NCI-H1092 (cell line): ENCODE measurements around the gene MRPL12.
"Not testable (repeated sequence)": the region's sequence is repeated elsewhere in the genome, so short reads cannot be mapped to it uniquely, and the experiment has no call there.

ENCODE experiments used
- DNase-seq: peaks from one replicate; lab custom pipeline; 2025; lab: John Stamatoyannopoulos, UW

MRPL12 gene

GRCh38 chr17:81716674-81716996, 13.5 kb downstream of the MRPL12 start:
- DNase-seq = no peak

GRCh38 chr17:81717049-81717765, 14.0 kb downstream of the MRPL12 start:
- no peak for DNase-seq

GRCh38 chr17:81717766-81718089, 14.6 kb downstream of the MRPL12 start:
- no peak for DNase-seq

- DNase-seq = no peak
Measured at GRCh38 chr17:81719410-81720266, 16.5 kb downstream of the MRPL12 start.

GRCh38 chr17:81720267-81721071, 17.3 kb downstream of the MRPL12 start:
- no peak for DNase-seq

- DNase-seq = no peak
Measured at GRCh38 chr17:81722184-81723120, 19.3 kb downstream of the MRPL12 start.

GRCh38 chr17:81723651-81724209, 20.6 kb downstream of the MRPL12 start:
- no peak for DNase-seq

GRCh38 chr17:81725439-81725838, 22.3 kb downstream of the MRPL12 start:
- DNase-seq = no peak

- DNase-seq = no peak
Measured at GRCh38 chr17:81726004-81726403, 22.8 kb downstream of the MRPL12 start.

GRCh38 chr17:81727324-81728031, 24.3 kb downstream of the MRPL12 start:
- DNase-seq = peak; percentile 65

GRCh38 chr17:81733507-81734404, 30.6 kb downstream of the MRPL12 start:
- DNase-seq = peak; percentile 45

- no peak for DNase-seq
Measured at GRCh38 chr17:81734405-81735263, 31.5 kb downstream of the MRPL12 start.

- no peak for DNase-seq
Measured at GRCh38 chr17:81735264-81736102, 32.3 kb downstream of the MRPL12 start.

- no peak for DNase-seq
Measured at GRCh38 chr17:81737947-81738800, 35.0 kb downstream of the MRPL12 start.

GRCh38 chr17:81738801-81739393, 35.7 kb downstream of the MRPL12 start:
- DNase-seq = no peak

GRCh38 chr17:81739593-81739992, 36.4 kb downstream of the MRPL12 start:
- DNase-seq = not testable (repeated sequence)
